ENCODE results near the gene MMP23B.

MMP23B gene

DNA sequence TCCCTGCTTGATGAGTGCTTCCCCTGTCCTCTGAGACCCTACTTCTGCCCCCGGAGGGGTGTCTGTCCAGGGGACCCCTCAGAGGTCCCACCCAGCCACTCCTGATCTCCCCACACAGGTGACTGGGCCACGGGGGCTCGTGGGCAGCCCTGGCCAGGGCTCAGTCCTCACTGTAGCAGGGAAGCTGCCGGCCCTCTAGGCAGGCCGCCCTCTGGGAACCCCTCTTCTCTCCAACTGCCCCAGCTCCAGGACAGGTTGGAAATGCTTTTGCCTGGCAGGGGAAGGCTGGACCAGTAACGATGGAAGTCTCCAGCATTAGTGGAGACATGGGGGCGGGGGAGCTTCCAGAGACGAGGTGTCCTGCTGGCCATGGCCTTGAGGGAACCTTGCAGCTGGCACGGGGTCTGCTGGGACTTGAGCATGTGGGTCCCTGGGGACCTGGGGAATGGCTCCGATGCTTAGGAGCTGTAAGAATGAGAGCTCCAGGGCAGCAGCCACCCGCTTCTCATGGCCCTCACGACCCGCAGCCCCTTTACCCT lies 28.9 kb upstream of the MMP23B start:
- H3K4me1 ChIP-seq (ENCODE audit: control insufficient read depth, insufficient read depth, low read length, poor library complexity, severe bottlenecking) = peaks cover 11% of the 10 kb centered on the region
- H3K4me3 ChIP-seq (ENCODE audit: insufficient read depth, low read depth, low read length, poor library complexity, severe bottlenecking) = no peak overlapping the region
- H3K36me3 ChIP-seq (ENCODE audit: control insufficient read depth, insufficient read depth, low read length) = no peaks in the 10 kb centered on the region
- DNase-seq = no peak
- no peaks in the 10 kb centered on the region for H3K27me3 ChIP-seq (replicated peaks; ENCODE audit: control insufficient read depth, insufficient read depth, low read length, poor library complexity, severe bottlenecking)
- no peak overlapping the region for H3K27ac ChIP-seq (ENCODE audit: insufficient read depth, low read length, poor library complexity, severe bottlenecking)
- no peaks in the 10 kb centered on the region for H3K9me3 ChIP-seq (ENCODE audit: control insufficient read depth, low read length)

DNA sequence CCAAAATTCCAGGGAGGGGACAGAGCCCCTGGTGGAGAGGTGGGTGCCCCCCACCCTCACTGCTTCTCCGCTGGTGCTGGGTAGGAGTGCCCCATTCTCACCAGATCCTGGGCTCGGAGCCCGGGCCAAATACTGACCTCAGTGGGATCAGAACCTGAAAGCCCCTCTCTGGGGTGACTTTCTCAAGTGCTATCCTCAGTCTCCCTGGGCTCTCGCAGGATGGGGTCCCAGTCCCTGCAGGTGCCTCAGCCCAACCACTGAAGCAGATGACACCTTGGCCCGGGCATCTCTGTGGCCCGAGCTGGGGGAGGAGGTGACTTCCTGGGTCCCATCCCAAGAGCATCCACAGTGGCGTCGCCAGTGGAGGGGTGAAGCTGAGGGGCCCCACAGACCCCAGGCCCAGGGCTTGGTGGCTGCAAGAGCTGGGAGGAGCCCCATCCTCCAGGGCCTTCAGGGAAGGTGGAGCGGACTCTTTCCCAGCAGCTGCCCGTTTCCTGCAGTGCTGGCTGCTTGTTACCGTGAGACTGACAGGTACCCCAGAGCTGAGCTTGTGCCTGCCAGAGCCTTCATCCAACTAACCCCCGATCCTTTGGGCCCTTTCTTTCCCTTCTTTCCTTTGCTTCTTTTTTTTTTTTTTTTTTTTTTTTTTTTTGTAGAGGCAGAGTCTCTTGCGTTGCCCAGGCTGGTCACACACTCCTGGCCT lies 28.2 kb upstream of the MMP23B start:
- no peak for DNase-seq
- no peak overlapping the region for H3K4me3 ChIP-seq (ENCODE audit: insufficient read depth, low read depth, low read length, poor library complexity, severe bottlenecking)

DNA sequence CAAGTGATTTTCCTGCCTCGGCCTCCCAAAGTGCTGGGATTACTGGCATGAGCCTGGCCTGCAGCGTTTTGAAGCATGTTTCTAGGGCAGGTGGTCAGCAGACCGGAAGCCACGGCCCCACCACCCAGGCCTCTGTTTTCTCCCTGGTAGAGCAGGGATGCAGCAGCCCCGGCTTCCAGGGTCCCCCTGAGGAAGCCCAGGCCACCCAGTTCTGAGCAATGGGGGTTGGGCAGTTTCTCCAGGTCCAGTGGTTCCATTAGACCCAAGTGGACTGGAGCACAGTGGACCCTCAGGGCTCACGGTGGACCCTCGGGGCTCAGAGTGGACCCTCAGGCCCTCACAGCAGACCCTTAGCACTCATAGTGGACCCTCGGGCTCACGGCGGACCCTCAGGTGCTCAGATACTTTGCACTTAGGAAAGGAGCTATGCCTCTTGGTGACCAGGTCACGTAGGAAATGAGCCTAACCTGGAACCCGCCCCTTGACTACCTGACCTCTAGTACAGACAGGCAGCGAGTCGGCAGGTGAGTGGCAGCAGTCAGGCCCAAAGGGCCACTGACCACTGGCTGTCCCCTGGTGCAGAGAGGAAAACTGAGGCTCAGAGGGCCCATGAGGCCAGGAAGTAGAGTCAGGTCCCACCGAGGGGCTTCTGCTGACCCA lies 27.5 kb upstream of the MMP23B start:
- H3K27ac ChIP-seq (ENCODE audit: insufficient read depth, low read length, poor library complexity, severe bottlenecking) = no peak overlapping the region
- H3K27me3 ChIP-seq (replicated peaks; ENCODE audit: control insufficient read depth, insufficient read depth, low read length, poor library complexity, severe bottlenecking) = no peaks in the 10 kb centered on the region
- H3K9me3 ChIP-seq (ENCODE audit: control insufficient read depth, low read length) = no peaks in the 10 kb centered on the region
- no peaks in the 10 kb centered on the region for H3K36me3 ChIP-seq (ENCODE audit: control insufficient read depth, insufficient read depth, low read length)
- DNase-seq = no peak
- peaks cover 7% of the 10 kb centered on the region for H3K4me1 ChIP-seq (ENCODE audit: control insufficient read depth, insufficient read depth, low read length, poor library complexity, severe bottlenecking)
- no peak overlapping the region for H3K4me3 ChIP-seq (ENCODE audit: insufficient read depth, low read depth, low read length, poor library complexity, severe bottlenecking)

More for the DNA sequence above, 28.2 kb upstream of the MMP23B start:
- no peaks in the 10 kb centered on the region for H3K9me3 ChIP-seq (ENCODE audit: control insufficient read depth, low read length)
- no peak overlapping the region for H3K27ac ChIP-seq (ENCODE audit: insufficient read depth, low read length, poor library complexity, severe bottlenecking)
- H3K27me3 ChIP-seq (replicated peaks; ENCODE audit: control insufficient read depth, insufficient read depth, low read length, poor library complexity, severe bottlenecking) = no peaks in the 10 kb centered on the region
- H3K4me1 ChIP-seq (ENCODE audit: control insufficient read depth, insufficient read depth, low read length, poor library complexity, severe bottlenecking) = peaks cover 11% of the 10 kb centered on the region
- no peaks in the 10 kb centered on the region for H3K36me3 ChIP-seq (ENCODE audit: control insufficient read depth, insufficient read depth, low read length)

DNA sequence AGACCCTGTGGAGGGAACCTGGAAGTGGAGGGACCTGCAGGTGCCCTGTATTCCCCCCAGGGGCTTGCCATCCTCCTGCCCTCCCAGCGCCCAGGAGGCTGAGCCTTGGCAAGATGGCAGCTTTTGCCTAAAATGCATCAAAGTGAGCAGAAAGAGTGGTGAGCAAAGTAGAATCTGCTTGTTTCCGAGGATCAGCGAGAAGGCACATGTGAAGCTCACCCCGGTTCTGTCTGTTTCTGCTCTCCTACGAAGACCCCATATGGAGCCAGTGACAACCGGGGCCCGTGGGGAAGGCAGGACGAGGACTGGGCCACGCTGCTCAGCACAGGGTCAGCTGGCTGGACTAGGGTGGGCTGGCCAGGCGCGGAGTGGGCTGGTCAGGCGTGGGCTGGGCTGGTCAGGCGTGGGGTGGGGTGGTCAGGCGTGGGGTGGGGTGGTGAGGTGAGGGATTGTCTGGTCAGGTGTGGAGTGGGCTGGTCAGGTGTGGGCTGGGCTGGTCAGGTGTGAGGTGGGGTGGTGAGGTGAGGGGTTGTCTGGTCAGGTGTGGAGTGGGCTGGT lies 26.9 kb upstream of the MMP23B start:
- no peak for DNase-seq
- Histone ChIP-seq H3K27ac (ENCODE audit: insufficient read depth, low read length, poor library complexity, severe bottlenecking) (no peak overlapping the region), H3K4me1 (ENCODE audit: control insufficient read depth, insufficient read depth, low read length, poor library complexity, severe bottlenecking) (peaks cover 7% of the 10 kb centered on the region), H3K36me3 (ENCODE audit: control insufficient read depth, insufficient read depth, low read length) (no peaks in the 10 kb centered on the region), H3K27me3 (replicated peaks; ENCODE audit: control insufficient read depth, insufficient read depth, low read length, poor library complexity, severe bottlenecking) (no peaks in the 10 kb centered on the region), H3K9me3 (ENCODE audit: control insufficient read depth, low read length) (no peaks in the 10 kb centered on the region), H3K4me3 (ENCODE audit: insufficient read depth, low read depth, low read length, poor library complexity, severe bottlenecking) (no peak overlapping the region)

DNA sequence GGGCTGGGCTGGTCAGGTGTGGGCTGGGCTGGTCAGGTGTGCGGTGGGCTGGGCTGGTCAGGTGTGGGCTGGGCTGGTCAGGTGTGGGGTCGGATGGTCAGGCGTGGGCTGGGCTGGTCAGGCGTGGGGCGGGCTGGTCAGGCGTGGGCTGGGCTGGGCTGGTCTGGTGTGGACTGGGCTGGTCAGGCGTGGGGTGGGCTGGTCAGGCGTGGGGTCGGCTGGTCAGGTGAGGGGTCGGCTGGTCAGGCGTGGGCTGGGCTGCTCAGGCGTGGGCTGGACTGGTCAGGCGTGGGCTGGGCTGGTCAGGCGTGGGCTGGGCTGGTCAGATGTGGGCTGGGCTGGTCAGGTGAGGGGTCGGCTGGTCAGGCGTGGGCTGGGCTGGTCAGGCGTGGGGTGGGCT lies 26.2 kb upstream of the MMP23B start:
- Histone ChIP-seq H3K9me3 (ENCODE audit: control insufficient read depth, low read length) (no peaks in the 10 kb centered on the region), H3K4me1 (ENCODE audit: control insufficient read depth, insufficient read depth, low read length, poor library complexity, severe bottlenecking) (peaks cover 7% of the 10 kb centered on the region), H3K36me3 (ENCODE audit: control insufficient read depth, insufficient read depth, low read length) (no peaks in the 10 kb centered on the region), H3K27ac (ENCODE audit: insufficient read depth, low read length, poor library complexity, severe bottlenecking) (no peak overlapping the region), H3K27me3 (replicated peaks; ENCODE audit: control insufficient read depth, insufficient read depth, low read length, poor library complexity, severe bottlenecking) (no peaks in the 10 kb centered on the region), H3K4me3 (ENCODE audit: insufficient read depth, low read depth, low read length, poor library complexity, severe bottlenecking) (no peak overlapping the region)
- DNase-seq = no peak

DNA sequence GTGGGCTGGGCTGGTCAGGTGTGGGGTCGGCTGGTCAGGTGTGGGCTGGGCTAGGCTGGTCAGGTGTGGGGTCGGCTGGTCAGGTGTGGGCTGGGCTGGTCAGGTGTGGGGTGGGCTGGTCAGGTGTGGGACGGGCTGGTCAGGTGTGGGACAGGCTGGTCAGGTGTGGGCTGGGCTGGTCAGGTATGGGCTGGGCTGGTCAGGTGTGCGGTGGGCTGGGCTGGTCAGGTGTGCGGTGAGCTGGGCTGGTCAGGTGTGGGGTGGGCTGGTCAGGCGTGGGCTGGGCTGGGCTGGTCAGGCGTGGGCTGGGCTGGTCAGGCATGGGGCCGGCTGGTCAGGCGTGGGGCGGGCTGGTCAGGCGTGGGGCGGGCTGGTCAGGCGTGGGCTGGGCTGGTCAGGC lies 25.7 kb upstream of the MMP23B start:
- no peak overlapping the region for H3K4me3 ChIP-seq (ENCODE audit: insufficient read depth, low read depth, low read length, poor library complexity, severe bottlenecking)
- H3K4me1 ChIP-seq (ENCODE audit: control insufficient read depth, insufficient read depth, low read length, poor library complexity, severe bottlenecking) = peaks cover 7% of the 10 kb centered on the region
- no peak for DNase-seq
- H3K27me3 ChIP-seq (replicated peaks; ENCODE audit: control insufficient read depth, insufficient read depth, low read length, poor library complexity, severe bottlenecking) = no peaks in the 10 kb centered on the region
- no peaks in the 10 kb centered on the region for H3K36me3 ChIP-seq (ENCODE audit: control insufficient read depth, insufficient read depth, low read length)
- H3K9me3 ChIP-seq (ENCODE audit: control insufficient read depth, low read length) = no peaks in the 10 kb centered on the region
- H3K27ac ChIP-seq (ENCODE audit: insufficient read depth, low read length, poor library complexity, severe bottlenecking) = no peak overlapping the region

DNA sequence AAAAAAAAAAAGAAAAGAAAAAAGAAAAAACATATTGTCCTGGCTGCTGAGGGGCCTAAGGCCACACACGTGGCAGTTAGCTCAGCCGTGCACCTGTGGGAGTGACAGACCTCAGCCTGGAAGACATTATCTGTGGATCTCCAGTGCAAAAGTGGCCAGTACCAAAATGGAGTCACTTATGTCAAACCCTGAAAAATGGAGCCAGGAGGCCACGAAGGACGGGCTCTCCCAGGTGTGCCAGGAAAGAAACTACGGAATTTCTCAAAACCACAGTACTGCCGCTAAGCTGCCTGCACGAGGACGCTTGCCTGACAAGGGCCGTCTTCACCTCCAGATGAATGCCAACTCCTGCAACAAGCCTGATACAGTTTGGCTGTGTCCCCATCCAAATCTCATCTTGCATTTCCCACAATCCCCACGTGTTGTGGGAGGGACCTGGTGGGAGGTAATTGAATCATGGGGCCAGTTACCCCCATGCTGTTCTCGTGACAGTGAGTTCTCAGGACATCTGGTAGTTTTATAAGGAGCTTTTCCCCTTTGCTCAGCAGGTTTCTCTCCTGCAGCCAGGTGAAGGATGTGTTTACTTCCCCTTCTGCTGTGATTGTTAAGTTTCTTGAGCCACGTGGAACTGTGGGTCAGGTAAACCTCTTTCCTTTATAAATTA lies 22.0 kb upstream of the MMP23B start:
- DNase-seq = no peak
- Histone ChIP-seq H3K4me3 (ENCODE audit: insufficient read depth, low read depth, low read length, poor library complexity, severe bottlenecking) (no peak overlapping the region), H3K27me3 (replicated peaks; ENCODE audit: control insufficient read depth, insufficient read depth, low read length, poor library complexity, severe bottlenecking) (no peaks in the 10 kb centered on the region), H3K9me3 (ENCODE audit: control insufficient read depth, low read length) (no peaks in the 10 kb centered on the region), H3K36me3 (ENCODE audit: control insufficient read depth, insufficient read depth, low read length) (no peaks in the 10 kb centered on the region), H3K4me1 (ENCODE audit: control insufficient read depth, insufficient read depth, low read length, poor library complexity, severe bottlenecking) (peaks cover 14% of the 10 kb centered on the region), H3K27ac (ENCODE audit: insufficient read depth, low read length, poor library complexity, severe bottlenecking) (no peak overlapping the region)

DNA sequence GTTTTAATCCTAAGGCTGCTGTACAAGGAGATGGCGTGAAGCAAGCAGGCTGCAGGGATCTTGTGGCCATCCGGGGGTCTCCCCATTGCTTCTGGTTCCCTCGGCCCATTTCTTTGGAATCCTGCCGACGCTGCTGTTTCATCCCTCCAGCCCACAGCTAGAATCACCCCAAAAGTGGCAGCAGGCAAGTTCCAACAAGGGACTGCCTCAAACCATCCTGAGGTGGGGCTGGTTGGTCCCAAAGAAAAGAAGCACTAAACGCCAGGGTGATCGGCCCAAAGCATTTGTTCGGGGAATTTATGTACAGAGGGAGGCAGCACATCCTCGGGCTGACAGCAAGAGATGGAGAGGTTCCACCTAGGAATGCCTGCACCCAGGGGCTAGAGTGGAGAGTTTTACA lies 21.2 kb upstream of the MMP23B start:
- Histone ChIP-seq H3K36me3 (ENCODE audit: control insufficient read depth, insufficient read depth, low read length) (no peaks in the 10 kb centered on the region), H3K4me3 (ENCODE audit: insufficient read depth, low read depth, low read length, poor library complexity, severe bottlenecking) (no peak overlapping the region), H3K4me1 (ENCODE audit: control insufficient read depth, insufficient read depth, low read length, poor library complexity, severe bottlenecking) (peaks cover 14% of the 10 kb centered on the region)

DNA sequence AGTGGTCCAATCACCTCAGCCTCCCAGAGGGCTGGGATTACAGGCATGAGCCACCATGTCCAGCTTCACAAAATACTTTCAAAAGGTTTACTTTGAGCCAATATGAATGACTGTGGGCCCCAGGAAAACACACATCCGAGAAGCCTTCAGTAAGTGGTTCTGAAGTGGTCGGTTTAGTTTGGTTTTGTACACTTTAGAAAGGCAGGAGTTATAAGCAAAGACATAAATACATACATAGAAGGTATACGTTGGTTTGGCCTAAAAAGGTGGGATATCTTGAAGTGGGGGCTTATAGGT lies 19.9 kb upstream of the MMP23B start:
- Histone ChIP-seq H3K27me3 (replicated peaks; ENCODE audit: control insufficient read depth, insufficient read depth, low read length, poor library complexity, severe bottlenecking) (no peaks in the 10 kb centered on the region), H3K27ac (ENCODE audit: insufficient read depth, low read length, poor library complexity, severe bottlenecking) (no peak overlapping the region), H3K9me3 (ENCODE audit: control insufficient read depth, low read length) (no peaks in the 10 kb centered on the region), H3K4me1 (ENCODE audit: control insufficient read depth, insufficient read depth, low read length, poor library complexity, severe bottlenecking) (peaks cover 15% of the 10 kb centered on the region), H3K4me3 (ENCODE audit: insufficient read depth, low read depth, low read length, poor library complexity, severe bottlenecking) (no peak overlapping the region), H3K36me3 (ENCODE audit: control insufficient read depth, insufficient read depth, low read length) (no peaks in the 10 kb centered on the region)
- DNase-seq = no peak

More for the DNA sequence above, 21.2 kb upstream of the MMP23B start:
- no peak overlapping the region for H3K27ac ChIP-seq (ENCODE audit: insufficient read depth, low read length, poor library complexity, severe bottlenecking)
- no peak for DNase-seq
- no peaks in the 10 kb centered on the region for H3K9me3 ChIP-seq (ENCODE audit: control insufficient read depth, low read length)
- no peaks in the 10 kb centered on the region for H3K27me3 ChIP-seq (replicated peaks; ENCODE audit: control insufficient read depth, insufficient read depth, low read length, poor library complexity, severe bottlenecking)
